A673 (cell line): ENCODE measurements around the gene ZBTB38.

Experiments
- CTCF ChIP-seq: fragments of 300-800, 200-600 bp; sonication (generic); conservative IDR thresholded peaks from 2 replicates; pipeline ENCODE4 v1.5.1; 2017; ENCODE audit warnings: low read depth, mild to moderate bottlenecking, antibody characterized with exemption, low read length, moderate library complexity, mixed read lengths
- EZH2 ChIP-seq: fragments of 200-600 bp; sonication (generic); IDR thresholded peaks from 2 replicates; pipeline ENCODE4 v1.6.1; 2017; ENCODE audit warnings: borderline replicate concordance, low read depth, mild to moderate bottlenecking, mixed read lengths, antibody characterized with exemption, low read length; ENCODE audit not compliant: poor library complexity, severe bottlenecking

GRCh38 chr3:141414800-141415462, 46.6 kb downstream of the ZBTB38 start:
- TF ChIP-seq CTCF (no peak), EZH2 (no peak)
